Measurements from ENCODE around the gene HDAC4. TPM values are rescaled to one million over a fixed set of nuclear protein-coding genes. Genes with fewer than 3 reads are reported as not detected.

Gene HDAC4
- total RNA-seq, 4 donors from 2014 or later, result 24.8 to 82.9 (median 41.3) TPM

DNA sequence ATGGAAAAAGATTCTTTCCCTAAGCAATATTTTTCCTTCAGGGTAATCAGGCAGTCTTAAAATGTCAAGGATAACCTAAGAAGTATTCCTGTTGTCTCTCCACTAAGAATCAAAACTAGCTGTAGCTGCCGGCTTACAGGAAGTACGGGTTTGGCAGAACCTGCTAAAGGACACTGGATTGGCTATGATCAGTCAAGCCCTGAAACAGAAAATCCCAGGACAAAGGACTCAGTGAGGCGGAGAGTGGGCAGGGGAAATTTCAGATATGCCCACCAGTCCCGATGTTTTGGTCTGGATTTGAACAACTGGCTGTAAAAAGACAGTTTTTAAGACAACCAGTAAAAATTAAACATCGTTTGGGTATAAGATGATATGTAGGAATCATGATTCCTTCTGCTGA lies 155.7 kb downstream of the HDAC4 start:
- TF ChIP-seq, protein P1, sequence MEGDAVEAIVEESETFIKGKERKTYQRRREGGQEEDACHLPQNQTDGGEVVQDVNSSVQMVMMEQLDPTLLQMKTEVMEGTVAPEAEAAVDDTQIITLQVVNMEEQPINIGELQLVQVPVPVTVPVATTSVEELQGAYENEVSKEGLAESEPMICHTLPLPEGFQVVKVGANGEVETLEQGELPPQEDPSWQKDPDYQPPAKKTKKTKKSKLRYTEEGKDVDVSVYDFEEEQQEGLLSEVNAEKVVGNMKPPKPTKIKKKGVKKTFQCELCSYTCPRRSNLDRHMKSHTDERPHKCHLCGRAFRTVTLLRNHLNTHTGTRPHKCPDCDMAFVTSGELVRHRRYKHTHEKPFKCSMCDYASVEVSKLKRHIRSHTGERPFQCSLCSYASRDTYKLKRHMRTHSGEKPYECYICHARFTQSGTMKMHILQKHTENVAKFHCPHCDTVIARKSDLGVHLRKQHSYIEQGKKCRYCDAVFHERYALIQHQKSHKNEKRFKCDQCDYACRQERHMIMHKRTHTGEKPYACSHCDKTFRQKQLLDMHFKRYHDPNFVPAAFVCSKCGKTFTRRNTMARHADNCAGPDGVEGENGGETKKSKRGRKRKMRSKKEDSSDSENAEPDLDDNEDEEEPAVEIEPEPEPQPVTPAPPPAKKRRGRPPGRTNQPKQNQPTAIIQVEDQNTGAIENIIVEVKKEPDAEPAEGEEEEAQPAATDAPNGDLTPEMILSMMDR (IDR thresholded peaks at IDR 0.05; ENCODE audit: low read depth), result no peak

GRCh38 chr2:239244625-239245024 lies 156.2 kb downstream of the HDAC4 start:
- TF ChIP-seq, protein P1 (IDR thresholded peaks at IDR 0.05; ENCODE audit: low read depth), result no peak

GRCh38 chr2:239241431-239241960 lies 159.3 kb downstream of the HDAC4 start:
- TF ChIP-seq, protein P1 (IDR thresholded peaks at IDR 0.05; ENCODE audit: low read depth), result no peak

- TF ChIP-seq, protein P1 (IDR thresholded peaks at IDR 0.05; ENCODE audit: low read depth), result no peak
These were observed 160.4 kb downstream of the HDAC4 start for GRCh38 chr2:239240414-239240881.

GRCh38 chr2:239239607-239240413 lies 161.0 kb downstream of the HDAC4 start:
- TF ChIP-seq, protein P1 (IDR thresholded peaks at IDR 0.05; ENCODE audit: low read depth), result no peak

- TF ChIP-seq, protein P1 (IDR thresholded peaks at IDR 0.05; ENCODE audit: low read depth), result no peak
These were observed 161.8 kb downstream of the HDAC4 start for GRCh38 chr2:239238839-239239606.

DNA sequence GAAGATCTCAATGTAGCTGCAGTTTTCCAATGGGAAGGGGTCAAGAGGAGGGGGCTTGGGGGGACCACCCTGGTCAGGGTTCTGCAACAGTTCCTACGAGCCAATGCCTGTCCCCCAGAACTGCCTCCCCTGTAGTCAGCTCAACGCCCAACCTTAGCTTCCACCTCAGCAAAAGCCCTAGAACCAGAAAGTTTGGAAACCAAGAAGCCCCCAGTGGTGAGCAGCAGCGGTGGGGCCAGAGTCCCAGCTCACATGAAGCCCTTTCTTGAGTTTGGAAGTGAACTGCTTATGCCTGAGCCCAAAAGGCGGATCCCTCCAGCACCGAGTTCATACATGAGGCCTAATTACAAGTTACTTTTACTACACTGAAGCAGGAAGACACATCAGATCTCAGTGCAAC lies 162.4 kb downstream of the HDAC4 start:
- TF ChIP-seq, protein P1 (IDR thresholded peaks at IDR 0.05; ENCODE audit: low read depth), result no peak

Measured in subcutaneous adipose tissue (tissue), 4 donors.